ENCODE data around the gene ZNRF1.
"Not testable (repeated sequence)": the region's sequence is repeated elsewhere in the genome, so short reads cannot be mapped to it uniquely, and the experiment has no call there.

Gene ZNRF1

GRCh38 chr16:74975591-74975990 is 23.2 kb upstream of the ZNRF1 start:
- no peak for TF ChIP-seq CTCF (IDR thresholded peaks at IDR 0.05; ENCODE audit: extremely low read depth, missing control alignments)
- DNase-seq (ENCODE audit: low spot score): no peak

- no peak for TF ChIP-seq CTCF (IDR thresholded peaks at IDR 0.05; ENCODE audit: extremely low read depth, missing control alignments)
- no peak for DNase-seq (ENCODE audit: low spot score)
Observed at GRCh38 chr16:74982256-74982655, 16.6 kb upstream of the ZNRF1 start.

GRCh38 chr16:74984194-74984528 is 14.7 kb upstream of the ZNRF1 start:
- no peak for TF ChIP-seq CTCF (IDR thresholded peaks at IDR 0.05; ENCODE audit: extremely low read depth, missing control alignments)
- DNase-seq (ENCODE audit: low spot score): no peak

- DNase-seq (ENCODE audit: low spot score): peak; percentile 96
- no peak for TF ChIP-seq CTCF (IDR thresholded peaks at IDR 0.05; ENCODE audit: extremely low read depth, missing control alignments)
Observed at GRCh38 chr16:74984529-74985296, 14.1 kb upstream of the ZNRF1 start, which contains the start of gene WDR59. TSS of gene WDR59 (minus strand) at chr16:74985123. CDS start at chr16:74985017, 106 bp downstream.

GRCh38 chr16:74987027-74987681 is 11.7 kb upstream of the ZNRF1 start:
- no peak for TF ChIP-seq CTCF (IDR thresholded peaks at IDR 0.05; ENCODE audit: extremely low read depth, missing control alignments)
- DNase-seq (ENCODE audit: low spot score): no peak

GRCh38 chr16:74989864-74990263 is 9.0 kb upstream of the ZNRF1 start:
- not testable (repeated sequence) for DNase-seq (ENCODE audit: low spot score)

GRCh38 chr16:74990832-74991231 is 8.0 kb upstream of the ZNRF1 start:
- no peak for DNase-seq (ENCODE audit: low spot score)
- TF ChIP-seq CTCF (IDR thresholded peaks at IDR 0.05; ENCODE audit: extremely low read depth, missing control alignments): no peak

- no peak for DNase-seq (ENCODE audit: low spot score)
- TF ChIP-seq CTCF (IDR thresholded peaks at IDR 0.05; ENCODE audit: extremely low read depth, missing control alignments): no peak
Observed at GRCh38 chr16:74991268-74991592, 7.6 kb upstream of the ZNRF1 start.

All from GM20000 (cell line).